HG02588 (cell line): Measurements from ENCODE around the gene NTSR1.

Experiments
- ATAC-seq: cut with Tn5 transposase; IDR thresholded peaks from one replicate; pipeline ENCODE4 v1.9.1; 2021; ENCODE audit warnings: mild to moderate bottlenecking, moderate library complexity; ENCODE audit not compliant: unreplicated experiment

NTSR1 gene

DNA sequence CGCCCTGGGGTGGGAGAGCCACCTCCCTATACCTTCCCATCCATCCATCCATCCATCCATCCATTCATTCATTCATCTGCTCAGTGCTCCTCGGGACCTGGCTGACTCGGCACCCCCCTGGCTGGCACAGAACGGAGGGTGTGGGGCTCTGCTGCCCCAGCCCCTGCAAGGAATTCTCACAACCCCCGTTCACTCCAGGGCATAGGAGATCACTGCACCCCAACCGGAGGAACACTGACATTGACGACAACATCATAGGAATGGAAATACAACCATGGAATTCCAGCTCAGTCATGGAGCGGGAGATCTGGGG, 59.6 kb downstream of the NTSR1 start:
- no peak for ATAC-seq

- no peak for ATAC-seq
These were observed 60.1 kb downstream of the NTSR1 start for GRCh38 chr20:62768551-62769287.

DNA sequence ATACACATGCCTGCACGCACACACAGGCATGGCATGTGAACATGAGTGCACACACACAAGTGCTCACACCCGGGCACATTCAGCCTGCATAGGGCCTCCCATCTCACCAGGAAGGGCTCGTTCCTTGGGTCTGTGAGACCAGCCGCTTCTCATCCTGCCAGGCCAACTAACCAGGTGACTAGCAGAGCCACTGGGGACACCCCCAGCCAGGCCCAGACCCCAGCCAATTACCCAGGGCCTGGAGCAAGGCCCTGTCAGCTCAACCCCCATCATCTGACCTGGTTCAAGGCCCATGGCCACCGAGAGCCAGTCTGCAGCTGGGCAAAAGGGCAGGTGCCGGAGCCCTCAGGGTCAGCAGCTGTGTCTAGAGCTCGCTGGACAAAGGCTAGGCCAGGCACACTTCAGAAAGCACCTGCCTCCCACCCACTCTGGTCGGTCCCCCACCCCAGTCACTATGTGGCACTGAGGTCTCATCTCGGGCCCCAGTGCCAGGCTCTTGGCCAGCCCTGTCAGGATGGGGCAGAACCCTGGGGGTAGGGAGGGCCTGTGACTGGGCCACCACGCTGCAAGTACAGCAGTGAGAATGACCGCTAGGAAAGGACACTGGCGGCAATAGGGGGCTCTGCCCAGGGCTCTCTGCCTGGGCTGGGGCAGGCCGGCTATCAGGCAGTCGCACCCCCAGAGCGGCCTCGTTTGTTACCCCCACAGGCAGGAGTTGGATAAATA, 60.9 kb downstream of the NTSR1 start:
- ATAC-seq, result no peak

DNA sequence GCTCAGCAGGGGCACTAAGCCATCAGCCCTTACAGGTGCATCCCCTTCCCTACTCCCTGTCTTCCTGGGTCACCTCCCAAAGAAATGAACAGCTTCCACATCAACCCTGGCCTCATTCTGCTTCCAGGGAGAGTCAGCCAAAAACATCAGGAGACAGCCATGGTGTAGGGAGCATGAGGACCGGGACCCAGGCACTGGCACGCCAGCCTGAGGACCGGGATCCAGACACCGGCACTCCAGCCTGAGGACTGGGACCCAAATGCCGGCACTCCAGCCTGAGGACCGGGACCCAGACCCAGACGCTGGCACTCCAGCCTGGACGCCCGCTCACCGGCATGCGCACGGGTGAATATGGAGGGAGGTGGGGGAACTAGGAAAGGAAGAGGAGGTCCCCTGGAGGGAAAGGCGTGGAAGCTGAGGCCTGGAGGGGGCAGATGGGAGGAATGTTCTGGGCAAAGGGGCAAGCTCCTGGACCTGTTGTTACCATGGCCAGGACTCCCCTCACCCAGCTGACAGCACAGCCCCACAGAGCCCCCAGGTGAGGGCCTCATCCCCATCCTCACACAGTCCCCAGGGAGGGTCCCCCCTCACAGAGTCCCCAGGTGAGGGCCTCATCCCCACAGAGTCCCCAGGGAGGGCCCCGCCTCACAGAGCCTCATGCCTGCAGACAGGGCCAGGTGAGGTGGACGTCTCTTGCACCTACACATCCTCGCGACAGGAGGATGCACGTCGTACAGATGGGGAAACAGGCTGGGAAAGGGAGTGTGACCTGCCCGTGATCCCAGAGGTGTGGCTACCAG, 61.7 kb downstream of the NTSR1 start:
- no peak for ATAC-seq

GRCh38 chr20:62770916-62771315, 62.3 kb downstream of the NTSR1 start:
- ATAC-seq, result no peak

GRCh38 chr20:62771396-62772102, 62.9 kb downstream of the NTSR1 start:
- no peak for ATAC-seq

- no peak for ATAC-seq
These were observed 63.5 kb downstream of the NTSR1 start for GRCh38 chr20:62772103-62772611.

- no peak for ATAC-seq
These were observed 64.0 kb downstream of the NTSR1 start for GRCh38 chr20:62772619-62772989.

GRCh38 chr20:62772990-62773844, 64.6 kb downstream of the NTSR1 start:
- no peak for ATAC-seq

DNA sequence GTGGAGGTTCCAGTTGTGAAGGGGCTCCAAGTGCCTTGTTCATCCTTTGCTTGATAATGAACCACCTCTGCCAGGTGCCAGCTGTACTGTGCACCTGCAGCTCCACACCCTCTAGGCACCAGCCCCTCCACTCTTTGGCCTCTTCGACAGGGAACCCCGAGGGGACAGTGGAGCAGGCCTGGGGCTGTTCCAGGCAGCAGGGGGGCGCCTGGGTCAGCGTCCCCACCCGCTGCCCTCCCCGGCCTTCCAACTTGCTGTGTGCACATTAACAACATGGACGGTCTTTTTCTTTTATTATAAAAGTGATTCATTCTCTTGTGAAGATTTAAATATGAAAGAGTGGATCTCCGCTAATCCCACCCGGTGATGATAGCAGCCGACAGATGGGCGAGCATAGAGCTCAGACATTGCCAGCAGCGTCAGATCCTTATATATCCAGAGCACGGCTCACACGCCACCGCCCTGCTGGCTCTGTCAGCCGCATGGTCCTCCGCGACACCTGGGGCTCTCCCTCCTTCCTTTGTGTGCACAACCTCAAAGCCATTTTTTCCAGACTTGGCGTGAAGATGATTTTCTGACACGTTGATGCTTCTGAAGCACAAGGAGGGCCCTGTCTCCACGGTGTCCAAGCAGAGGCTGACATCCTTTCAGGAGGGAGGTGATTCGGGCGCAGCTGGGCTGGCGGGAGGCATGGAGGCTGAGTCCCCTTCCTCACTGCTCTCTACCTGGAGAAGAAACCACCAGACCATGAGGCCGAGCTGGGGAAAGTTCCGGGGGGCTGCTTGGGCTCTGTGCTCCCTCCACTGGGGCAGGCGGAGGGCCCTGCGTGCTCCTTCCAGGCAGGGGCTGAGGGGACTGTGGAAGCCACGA, 65.4 kb downstream of the NTSR1 start:
- no peak for ATAC-seq

DNA sequence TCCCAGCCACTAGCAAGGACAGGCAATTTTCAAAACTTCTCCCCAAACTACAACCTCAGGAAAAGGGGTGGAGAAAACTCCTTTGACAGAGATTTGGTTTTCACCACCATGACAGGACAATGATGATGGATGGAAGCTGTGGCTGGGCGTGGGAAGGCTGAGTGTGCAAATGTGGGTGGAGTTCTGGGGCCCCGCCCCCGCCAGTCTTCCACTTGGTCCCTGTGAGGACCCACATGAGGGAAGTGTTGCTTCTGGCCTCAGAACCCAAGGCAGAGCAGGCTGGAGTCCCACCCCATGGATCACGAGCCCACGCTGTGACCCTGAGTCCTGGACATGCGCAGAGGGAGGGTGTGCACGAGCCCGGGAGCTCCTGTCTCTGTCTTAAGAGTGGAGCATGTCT, 66.1 kb downstream of the NTSR1 start:
- no peak for ATAC-seq

- no peak for ATAC-seq
These were observed 66.6 kb downstream of the NTSR1 start for GRCh38 chr20:62775206-62775605.

DNA sequence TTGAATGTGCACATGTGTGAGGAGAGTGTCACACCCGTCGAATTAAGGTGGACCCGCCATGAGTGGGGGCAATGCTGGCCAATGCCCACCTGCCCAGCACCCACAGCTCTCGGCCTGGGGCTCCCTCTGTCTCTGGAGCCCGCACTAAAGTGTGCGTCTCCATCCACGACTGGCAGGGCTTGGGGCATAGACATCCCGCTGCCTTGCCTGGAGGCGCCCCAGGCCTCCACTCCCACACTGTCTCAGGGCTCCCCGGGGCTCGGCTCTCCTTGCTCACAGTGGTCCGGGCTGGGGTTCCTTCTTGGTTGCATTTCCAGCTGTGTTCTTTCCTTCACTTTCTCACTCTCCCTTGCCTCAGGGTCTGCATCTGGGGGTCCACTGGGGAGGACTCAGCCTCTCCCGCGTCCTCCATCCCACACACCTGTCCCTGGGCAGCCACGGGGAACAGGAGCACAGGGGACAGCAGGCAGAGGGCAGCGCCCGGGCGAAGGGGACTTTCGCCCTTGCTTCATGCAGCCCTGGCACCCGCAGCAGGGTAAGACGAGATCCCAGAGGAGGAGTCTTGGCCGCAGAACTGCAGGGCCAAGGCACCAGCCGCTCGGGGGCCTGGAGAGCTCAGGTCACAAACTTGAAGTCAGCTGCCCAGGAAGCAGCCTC, 67.5 kb downstream of the NTSR1 start:
- ATAC-seq, result no peak

DNA sequence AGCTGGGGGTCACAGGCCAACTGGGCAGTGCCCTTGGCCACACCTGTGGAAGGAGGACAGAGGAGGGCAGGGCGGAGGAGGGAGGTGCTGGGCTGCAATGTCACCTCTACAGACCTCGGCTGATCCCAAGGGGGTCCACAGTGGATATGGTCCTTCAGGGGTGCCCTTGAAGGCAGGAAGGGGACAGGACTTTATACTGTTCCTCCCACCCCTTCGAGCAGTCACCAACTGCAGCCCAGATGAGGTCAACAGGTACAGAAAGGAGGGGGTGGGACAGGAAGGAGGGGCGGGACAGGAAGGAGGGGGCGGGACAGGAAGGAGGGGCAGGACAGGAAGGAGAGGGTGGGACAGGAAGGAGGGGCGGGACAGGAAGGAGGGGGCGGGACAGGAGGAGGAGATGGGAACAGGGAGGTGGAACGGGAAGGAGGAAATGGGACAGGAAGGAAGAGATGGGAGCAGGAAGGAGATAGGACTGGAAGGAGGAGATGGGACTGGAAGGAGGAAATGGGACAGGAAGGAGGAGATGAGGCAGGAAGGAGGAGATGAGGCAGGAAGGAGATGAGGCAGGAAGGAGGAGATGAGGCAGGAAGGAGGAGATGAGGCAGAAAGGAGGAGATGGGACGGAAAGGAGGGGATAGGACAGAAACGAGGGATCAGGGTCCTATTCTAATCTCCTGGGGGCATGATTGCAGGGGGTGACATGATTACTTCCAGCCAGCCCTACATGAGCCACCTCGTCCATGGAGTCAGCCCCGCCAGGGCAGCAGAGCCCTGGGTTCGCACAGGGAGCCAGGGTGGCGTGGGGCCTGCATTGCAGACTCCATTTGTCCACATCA, 68.3 kb downstream of the NTSR1 start:
- no peak for ATAC-seq

DNA sequence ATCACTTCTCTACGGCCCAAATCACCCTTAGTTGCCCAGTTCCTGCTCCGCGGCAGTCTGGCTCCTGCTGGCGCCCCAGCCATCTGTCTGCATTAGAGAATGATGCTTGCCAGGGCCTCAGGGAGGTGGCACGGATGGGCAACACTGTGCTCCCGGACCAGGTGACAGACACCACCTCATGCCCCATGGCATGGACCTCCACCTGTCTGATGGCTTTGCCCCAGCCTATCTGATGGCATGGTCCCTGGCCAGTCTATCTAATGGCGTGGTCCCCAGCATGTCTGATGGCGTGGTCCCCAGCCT, 68.8 kb downstream of the NTSR1 start:
- ATAC-seq, result no peak

DNA sequence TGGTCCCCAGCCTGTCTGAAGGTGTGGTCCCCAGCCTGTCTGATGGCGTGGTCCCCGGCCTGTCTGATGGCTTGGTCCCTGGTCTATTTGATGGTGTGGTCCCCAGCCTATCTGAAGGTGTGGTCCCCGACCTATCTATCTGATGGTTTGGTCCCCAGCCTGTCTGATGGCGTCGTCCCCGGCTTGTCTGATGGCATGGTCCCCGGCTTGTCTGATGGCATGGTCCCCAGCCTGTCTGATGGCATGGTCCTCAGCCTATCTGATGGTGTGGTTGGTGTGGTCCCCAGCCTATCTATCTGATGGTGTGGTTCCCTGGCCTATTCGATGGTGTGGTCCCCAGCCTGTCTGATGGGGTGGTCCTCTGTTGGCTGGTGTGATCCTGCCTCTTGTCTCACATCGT, 69.4 kb downstream of the NTSR1 start:
- no peak for ATAC-seq

DNA sequence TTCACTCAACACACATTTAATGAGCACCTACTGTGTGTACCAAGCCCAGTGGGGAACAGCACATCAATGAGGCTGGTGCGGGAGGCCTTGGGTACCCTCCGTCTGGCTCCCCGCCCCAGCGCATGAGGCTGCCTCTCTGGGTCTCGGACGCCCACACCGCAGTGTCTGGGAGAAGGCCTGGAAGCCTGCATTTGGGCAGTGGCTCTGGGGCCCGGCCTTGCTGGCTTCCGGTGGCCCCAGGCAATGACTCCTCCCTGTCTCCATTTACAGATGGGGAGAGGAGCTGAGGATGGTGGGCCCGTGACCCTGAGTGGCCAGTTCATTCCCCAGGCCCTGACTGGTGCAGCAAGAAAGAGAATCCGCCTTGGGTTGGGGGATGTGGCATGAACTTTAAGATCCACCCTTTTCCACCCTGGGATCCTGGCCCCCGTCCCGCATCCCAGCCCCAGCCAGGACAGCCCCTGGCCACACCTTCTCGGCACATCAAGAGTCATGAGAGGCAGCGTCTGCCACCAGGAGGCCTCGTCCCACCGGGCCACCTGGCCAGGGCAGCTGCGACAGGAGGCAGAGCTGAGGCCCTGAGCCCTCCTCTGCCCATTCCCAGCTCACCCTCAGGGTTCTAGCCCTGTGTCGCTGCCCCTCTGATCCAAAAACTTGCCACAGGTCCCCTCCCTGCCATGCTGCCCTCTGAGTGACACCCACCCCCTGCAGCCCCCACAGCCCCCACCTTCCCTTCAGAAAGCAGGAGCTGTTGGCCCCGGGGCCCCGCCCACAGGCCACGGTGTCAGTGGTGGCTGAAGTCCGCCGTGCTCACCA, 70.2 kb downstream of the NTSR1 start:
- no peak for ATAC-seq

- ATAC-seq, result no peak
These were observed 70.7 kb downstream of the NTSR1 start for GRCh38 chr20:62779417-62779685.
